ENCODE results near the gene POLG2. TPM values are rescaled to one million over a fixed set of nuclear protein-coding genes. Genes with fewer than 3 reads are reported as not detected.

Gene POLG2
- polyA plus RNA-seq, 1 experiment: 9.2 TPM

DNA sequence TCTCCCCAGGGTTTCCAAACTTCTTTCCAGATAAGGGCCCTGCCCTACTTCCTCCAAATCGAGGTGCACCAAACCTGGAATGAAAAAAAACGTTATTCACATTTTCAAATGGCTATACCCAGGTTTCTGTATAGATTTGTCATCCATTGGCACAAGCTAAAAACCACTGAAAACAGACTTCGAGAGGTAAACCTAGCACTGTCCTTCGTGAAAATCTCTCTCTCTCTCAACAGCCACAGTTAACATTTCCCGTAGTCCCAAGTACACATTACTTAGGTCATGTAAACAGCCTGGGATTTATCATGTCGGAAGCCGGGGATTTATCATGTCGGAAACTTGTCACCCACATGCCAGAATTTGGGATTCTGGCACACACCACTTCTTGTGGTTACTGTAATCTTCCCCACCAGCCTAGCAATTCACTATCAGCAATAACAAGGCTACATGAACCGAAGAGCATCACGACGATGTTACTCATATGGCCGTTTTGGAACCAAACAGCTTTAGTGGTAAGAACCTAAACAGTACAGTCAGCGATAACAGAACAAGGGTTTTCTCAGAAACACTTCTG is 8.0 kb upstream of the POLG2 start:
- Histone ChIP-seq H3K4me3 (ENCODE audit: low read depth, low read length) (peak overlapping the region; percentile 94), H3K9me3 (ENCODE audit: control insufficient read depth, insufficient read depth, low read length) (peaks cover 3% of the 10 kb centered on the region; the same call in 1 of the 2 replicates), H3K27ac (ENCODE audit: low read depth, low read length) (peak overlapping the region; percentile 99), H3K27me3 (ENCODE audit: control insufficient read depth, insufficient read depth, low read length) (no peaks in the 10 kb centered on the region)
- no peak for TF ChIP-seq CTCF (IDR thresholded peaks at IDR 0.05; ENCODE audit: low read depth, low read length)
- ChIA-PET CTCF (interaction anchor here (0.8 to 3.0 kb wide), 2 partner anchors 12 to 13 kb away, joined by 3 to 14 read pairs; no protein-coding TSS in a partner anchor), POLR2A (interaction anchor here (0.7 to 2.9 kb wide), 18 partner anchors 8 to 731 kb away, joined by 3 to 77 read pairs (median 5); partner anchors contain the start of genes CCDC47, DDX42 and POLG2)
- DNase-seq (ENCODE audit: low read depth, low spot score): no peak

DNA sequence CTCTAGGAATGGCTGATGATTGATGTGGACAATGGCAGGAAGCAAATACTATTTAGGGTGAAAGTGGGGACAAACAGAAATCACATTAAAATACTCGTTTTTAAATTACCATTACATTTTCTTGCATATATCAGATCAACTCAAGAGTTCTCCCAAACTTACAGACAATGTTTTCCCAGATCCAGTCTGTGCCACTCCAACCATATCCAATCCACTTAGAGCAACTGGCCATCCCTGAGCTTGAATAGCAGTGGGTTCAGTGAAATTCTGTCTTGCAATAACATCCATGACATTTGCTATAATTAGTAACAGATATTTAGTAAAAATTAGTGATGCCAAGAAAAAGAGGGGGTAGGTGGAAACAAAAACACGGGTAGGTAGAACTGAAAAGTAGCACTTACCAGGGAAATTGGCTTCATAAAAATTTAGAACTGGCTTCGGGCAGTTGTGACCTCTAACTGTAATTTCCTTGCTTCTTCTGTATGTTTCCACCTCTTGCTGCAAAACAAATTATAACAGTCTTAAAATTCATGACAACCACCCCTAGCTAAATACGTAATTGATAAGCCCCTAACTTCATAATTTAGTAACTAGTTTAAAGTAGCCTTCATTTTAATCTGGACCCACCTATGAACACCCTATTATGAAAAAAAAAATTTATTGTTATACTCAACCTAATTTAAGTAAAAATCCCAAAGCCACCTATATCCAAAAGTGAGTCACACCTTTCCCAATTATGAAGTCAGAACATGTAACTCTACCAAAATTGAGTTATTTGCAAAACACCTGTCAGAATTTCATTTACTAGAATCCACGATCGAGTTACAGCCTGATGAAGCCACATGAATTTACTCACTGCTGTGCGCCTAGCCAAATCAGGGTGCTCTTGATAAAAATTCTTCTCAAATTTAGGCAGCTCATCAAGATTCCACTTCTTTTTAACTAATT is 7.2 kb upstream of the POLG2 start:
- POLR2A ChIA-PET: interaction anchor here (0.9 to 2.9 kb wide), 2 partner anchors 7 to 9 kb away, joined by 3 to 77 read pairs; partner anchors contain the start of gene POLG2
- Histone ChIP-seq H3K27ac (ENCODE audit: low read depth, low read length) (no peak overlapping the region), H3K4me3 (ENCODE audit: low read depth, low read length) (peak overlapping the region; percentile 94), H3K27me3 (ENCODE audit: control insufficient read depth, insufficient read depth, low read length) (no peaks in the 10 kb centered on the region), H3K9me3 (ENCODE audit: control insufficient read depth, insufficient read depth, low read length) (peaks cover 3% of the 10 kb centered on the region; the same call in 1 of the 2 replicates)
- CTCF ChIA-PET: interaction anchor here (1.3 to 3.0 kb wide), 2 partner anchors 11 to 84 kb away, joined by 3 to 14 read pairs; no protein-coding TSS in a partner anchor
- DNase-seq (ENCODE audit: low read depth, low spot score): no peak
- TF ChIP-seq CTCF (IDR thresholded peaks at IDR 0.05; ENCODE audit: low read depth, low read length): no peak

DNA sequence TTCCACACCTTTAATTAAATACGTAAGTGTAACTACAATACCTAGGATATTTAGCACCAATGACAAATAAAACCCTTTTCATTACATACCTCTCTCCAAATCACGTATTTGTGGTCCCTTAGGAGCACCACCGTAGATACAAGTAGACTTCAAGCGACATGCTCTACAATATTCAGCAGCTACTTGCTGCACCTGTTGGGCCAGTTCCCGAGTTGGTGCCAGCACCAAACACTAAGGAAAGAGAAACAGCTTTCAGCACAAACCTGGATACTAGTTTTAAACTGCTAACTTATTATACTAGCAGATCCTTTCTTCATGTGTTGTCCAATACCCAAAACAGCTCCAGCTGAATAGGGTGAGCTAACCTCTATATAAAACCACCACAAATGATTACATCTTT is 6.5 kb upstream of the POLG2 start:
- ChIA-PET POLR2A (no interaction called here), CTCF (interaction anchor here (1.3 to 3.0 kb wide), 2 partner anchors 11 to 83 kb away, joined by 3 to 14 read pairs; no protein-coding TSS in a partner anchor)
- TF ChIP-seq CTCF (IDR thresholded peaks at IDR 0.05; ENCODE audit: low read depth, low read length): no peak
- H3K9me3 ChIP-seq (ENCODE audit: control insufficient read depth, insufficient read depth, low read length): peaks cover 3% of the 10 kb centered on the region; the same call in 1 of the 2 replicates
- H3K27ac ChIP-seq (ENCODE audit: low read depth, low read length): no peak overlapping the region
- H3K4me3 ChIP-seq (ENCODE audit: low read depth, low read length): peak overlapping the region; percentile 94
- DNase-seq (ENCODE audit: low read depth, low spot score): no peak
- H3K27me3 ChIP-seq (ENCODE audit: control insufficient read depth, insufficient read depth, low read length): no peaks in the 10 kb centered on the region

DNA sequence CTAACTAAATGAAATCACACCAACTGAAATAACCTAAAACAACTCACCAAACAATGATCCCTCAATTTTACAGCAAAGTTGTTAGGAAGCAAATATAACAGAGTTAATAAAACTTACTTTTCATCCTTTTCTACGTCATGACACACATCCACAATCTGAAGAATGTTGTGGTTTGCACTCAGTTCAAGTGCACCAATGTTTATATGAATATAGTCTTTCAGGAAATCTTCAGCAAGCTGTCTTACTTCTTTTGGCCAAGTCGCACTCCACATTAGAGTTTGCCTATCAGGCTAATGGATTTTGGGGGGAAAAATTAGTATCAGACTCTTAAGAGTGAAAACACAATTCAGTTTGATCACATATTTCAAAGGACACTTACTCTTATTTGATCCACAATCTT is 6.0 kb upstream of the POLG2 start:
- CTCF ChIA-PET: interaction anchor here (0.6 to 3.0 kb wide), 5 partner anchors 10 to 163 kb away, joined by 3 to 14 read pairs (median 3); no protein-coding TSS in a partner anchor
- POLR2A ChIA-PET: no interaction called here
- no peak for DNase-seq (ENCODE audit: low read depth, low spot score)
- H3K27ac ChIP-seq (ENCODE audit: low read depth, low read length): no peak overlapping the region
- peaks cover 3% of the 10 kb centered on the region; the same call in 1 of the 2 replicates for H3K9me3 ChIP-seq (ENCODE audit: control insufficient read depth, insufficient read depth, low read length)
- no peak for TF ChIP-seq CTCF (IDR thresholded peaks at IDR 0.05; ENCODE audit: low read depth, low read length)
- H3K4me3 ChIP-seq (ENCODE audit: low read depth, low read length): peak overlapping the region; percentile 21
- no peaks in the 10 kb centered on the region for H3K27me3 ChIP-seq (ENCODE audit: control insufficient read depth, insufficient read depth, low read length)
